ENCODE measurements around the gene ARF1. TPM values are rescaled to one million over a fixed set of nuclear protein-coding genes. Genes with fewer than 3 reads are reported as not detected.

The ARF1 gene
- total RNA-seq, 1 experiment from 2014 or later: 512 TPM

GRCh38 chr1:228066891-228067654 lies 15.4 kb upstream of the ARF1 start:
- no peak for TF ChIP-seq CTCF (IDR thresholded peaks at IDR 0.05; ENCODE audit: unreplicated experiment)
- Mint-ChIP-seq H3K27ac (ENCODE audit: unreplicated experiment) (no peak overlapping the region), H3K9me3 (ENCODE audit: low read depth, unreplicated experiment) (no peaks in the 10 kb centered on the region), H3K4me1 (ENCODE audit: low read depth, unreplicated experiment) (no peaks in the 10 kb centered on the region), H3K4me3 (ENCODE audit: low read depth, unreplicated experiment) (no peak overlapping the region), H3K36me3 (ENCODE audit: insufficient read depth, unreplicated experiment) (peaks cover 6% of the 10 kb centered on the region), H3K27me3 (ENCODE audit: unreplicated experiment) (peaks cover 67% of the 10 kb centered on the region)
- intact Hi-C loops (cut with micrococcal nuclease; ENCODE audit: unreplicated experiment): no loop called here
- CTCF ChIA-PET: interaction anchor here (0.7 kb wide), 1 partner anchor 55 kb away, joined by 5 read pairs; no protein-coding TSS in a partner anchor
- DNase-seq: no peak
- no TSS peak for BruUV-seq (replicated peaks)

GRCh38 chr1:228068359-228068758 lies 14.1 kb upstream of the ARF1 start:
- CTCF ChIA-PET: no interaction called here
- Mint-ChIP-seq H3K36me3 (ENCODE audit: insufficient read depth, unreplicated experiment) (peaks cover 8% of the 10 kb centered on the region), H3K4me3 (ENCODE audit: low read depth, unreplicated experiment) (no peak overlapping the region), H3K4me1 (ENCODE audit: low read depth, unreplicated experiment) (no peaks in the 10 kb centered on the region), H3K27me3 (ENCODE audit: unreplicated experiment) (peaks cover 79% of the 10 kb centered on the region), H3K9me3 (ENCODE audit: low read depth, unreplicated experiment) (no peaks in the 10 kb centered on the region), H3K27ac (ENCODE audit: unreplicated experiment) (no peak overlapping the region)
- intact Hi-C loops (cut with micrococcal nuclease; ENCODE audit: unreplicated experiment): no loop called here
- no peak for TF ChIP-seq CTCF (IDR thresholded peaks at IDR 0.05; ENCODE audit: unreplicated experiment)
- no peak for DNase-seq
- BruUV-seq (replicated peaks): no TSS peak

- H3K27me3 Mint-ChIP-seq (ENCODE audit: unreplicated experiment): peaks cover 98% of the 10 kb centered on the region
- H3K4me3 Mint-ChIP-seq (ENCODE audit: low read depth, unreplicated experiment): no peak overlapping the region
- CTCF ChIA-PET: no interaction called here
- H3K9me3 Mint-ChIP-seq (ENCODE audit: low read depth, unreplicated experiment): no peaks in the 10 kb centered on the region
- DNase-seq: no peak
- no peak for TF ChIP-seq CTCF (IDR thresholded peaks at IDR 0.05; ENCODE audit: unreplicated experiment)
- H3K4me1 Mint-ChIP-seq (ENCODE audit: low read depth, unreplicated experiment): no peaks in the 10 kb centered on the region
- H3K27ac Mint-ChIP-seq (ENCODE audit: unreplicated experiment): no peak overlapping the region
- no TSS peak for BruUV-seq (replicated peaks)
- peaks cover 12% of the 10 kb centered on the region for H3K36me3 Mint-ChIP-seq (ENCODE audit: insufficient read depth, unreplicated experiment)
- intact Hi-C loops (cut with micrococcal nuclease; ENCODE audit: unreplicated experiment): loop anchor here (5.0 kb wide), 1 partner anchor 73 kb away; no protein-coding TSS in a partner anchor
Measured at GRCh38 chr1:228070173-228070572, 12.3 kb upstream of the ARF1 start.

- H3K36me3 Mint-ChIP-seq (ENCODE audit: insufficient read depth, unreplicated experiment): peaks cover 12% of the 10 kb centered on the region
- DNase-seq: no peak
- H3K27me3 Mint-ChIP-seq (ENCODE audit: unreplicated experiment): peaks cover 100% of the 10 kb centered on the region
- H3K4me3 Mint-ChIP-seq (ENCODE audit: low read depth, unreplicated experiment): no peak overlapping the region
- no peak overlapping the region for H3K27ac Mint-ChIP-seq (ENCODE audit: unreplicated experiment)
- H3K4me1 Mint-ChIP-seq (ENCODE audit: low read depth, unreplicated experiment): no peaks in the 10 kb centered on the region
- no TSS peak for BruUV-seq (replicated peaks)
- CTCF ChIA-PET: no interaction called here
- intact Hi-C loops (cut with micrococcal nuclease; ENCODE audit: unreplicated experiment): loop anchor here (5.0 kb wide), 1 partner anchor 74 kb away; no protein-coding TSS in a partner anchor
- H3K9me3 Mint-ChIP-seq (ENCODE audit: low read depth, unreplicated experiment): no peaks in the 10 kb centered on the region
- no peak for TF ChIP-seq CTCF (IDR thresholded peaks at IDR 0.05; ENCODE audit: unreplicated experiment)
Measured at GRCh38 chr1:228070851-228071250, 11.7 kb upstream of the ARF1 start.

Data from Calu3 (cell line).